ENCODE results near the gene NRTN. TPM values are rescaled to one million over a fixed set of nuclear protein-coding genes. Genes with fewer than 3 reads are reported as not detected.

The NRTN gene
- total RNA-seq, 1 experiment from 2014 or later = 4.8 TPM

- in situ Hi-C loops (cut with HindIII; ENCODE audit: low pct_unique_long_range_greater_than_20kb, low sequenced_read_pairs) = no loop called here
- peak; percentile 63 for DNase-seq (ENCODE audit: low read depth, low spot score)
Observed at GRCh38 chr19:5805462-5806132, 730 bp downstream of the NRTN start.

DNA sequence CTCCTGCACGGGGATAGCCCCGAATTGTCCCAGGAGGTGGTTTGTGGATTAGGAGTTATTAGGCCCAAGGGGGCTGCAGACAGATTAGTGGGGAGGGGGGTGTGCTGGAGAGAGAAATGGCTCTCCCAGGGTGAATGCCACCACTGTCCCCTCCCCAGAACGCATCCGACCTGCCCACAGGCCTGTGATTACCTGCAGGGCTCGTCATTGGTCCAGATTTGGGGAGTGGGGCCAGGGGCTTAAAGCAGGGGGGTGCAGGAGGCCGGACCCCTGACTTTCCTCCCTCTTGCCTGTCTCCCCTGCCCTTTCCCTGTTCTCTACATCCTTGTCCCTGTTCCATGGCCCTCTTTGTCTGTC is 1.2 kb downstream of the NRTN start:
- no peak for DNase-seq (ENCODE audit: low read depth, low spot score)
- in situ Hi-C loops (cut with HindIII; ENCODE audit: low pct_unique_long_range_greater_than_20kb, low sequenced_read_pairs) = no loop called here

GRCh38 chr19:5806905-5807304 is 2.0 kb downstream of the NRTN start:
- in situ Hi-C loops (cut with HindIII; ENCODE audit: low pct_unique_long_range_greater_than_20kb, low sequenced_read_pairs) = no loop called here
- DNase-seq (ENCODE audit: low read depth, low spot score) = no peak

- no peak for DNase-seq (ENCODE audit: low read depth, low spot score)
- in situ Hi-C loops (cut with HindIII; ENCODE audit: low pct_unique_long_range_greater_than_20kb, low sequenced_read_pairs) = no loop called here
Observed at GRCh38 chr19:5808120-5808816, 3.4 kb downstream of the NRTN start.

GRCh38 chr19:5809053-5809452 is 4.2 kb downstream of the NRTN start:
- no peak for DNase-seq (ENCODE audit: low read depth, low spot score)
- in situ Hi-C loops (cut with HindIII; ENCODE audit: low pct_unique_long_range_greater_than_20kb, low sequenced_read_pairs) = no loop called here

DNA sequence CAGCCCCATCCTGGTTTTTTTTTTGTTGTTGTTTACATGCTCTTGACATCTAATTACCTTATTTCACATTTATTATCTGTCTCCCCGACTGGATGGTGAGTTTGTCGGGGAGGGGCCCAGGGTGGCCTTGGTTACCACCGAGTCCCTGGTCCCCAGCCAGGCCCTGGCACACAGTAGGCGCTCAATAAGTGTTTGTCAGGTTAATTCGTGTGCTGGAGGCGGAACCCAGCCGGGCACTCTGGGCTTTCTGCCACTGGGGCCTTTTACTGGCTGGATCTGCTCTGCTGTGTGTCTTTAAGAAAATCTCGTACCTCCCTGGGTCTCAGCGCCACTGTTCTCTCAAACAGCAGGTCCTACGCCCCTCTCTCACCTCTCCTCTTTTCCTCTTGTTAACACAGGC is 4.6 kb downstream of the NRTN start:
- in situ Hi-C loops (cut with HindIII; ENCODE audit: low pct_unique_long_range_greater_than_20kb, low sequenced_read_pairs) = no loop called here
- no peak for DNase-seq (ENCODE audit: low read depth, low spot score)

DNA sequence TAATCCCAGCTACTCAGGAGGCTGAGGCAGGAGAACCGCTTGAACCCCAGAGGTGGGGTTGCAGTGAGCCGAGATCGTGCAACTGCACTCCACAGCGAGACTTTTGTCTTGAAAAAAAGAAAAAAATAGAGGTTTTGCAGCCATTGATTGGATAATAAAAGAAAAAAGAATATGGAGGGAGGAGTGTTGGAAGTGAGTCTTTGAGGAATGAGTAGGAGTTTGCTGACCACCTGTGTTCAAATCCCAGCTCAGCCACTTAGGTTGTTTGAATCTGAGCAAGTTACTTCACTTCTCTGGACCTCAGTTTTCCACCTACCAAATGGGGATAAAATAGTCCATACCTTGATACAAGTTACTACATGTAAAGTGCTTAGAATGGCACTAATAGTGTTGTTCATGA is 6.2 kb downstream of the NRTN start:
- DNase-seq (ENCODE audit: low read depth, low spot score) = no peak
- in situ Hi-C loops (cut with HindIII; ENCODE audit: low pct_unique_long_range_greater_than_20kb, low sequenced_read_pairs) = no loop called here

- in situ Hi-C loops (cut with HindIII; ENCODE audit: low pct_unique_long_range_greater_than_20kb, low sequenced_read_pairs) = no loop called here
- no peak for DNase-seq (ENCODE audit: low read depth, low spot score)
Observed at GRCh38 chr19:5814123-5814851, 9.4 kb downstream of the NRTN start.

GRCh38 chr19:5814852-5815246 is 10.0 kb downstream of the NRTN start:
- no peak for DNase-seq (ENCODE audit: low read depth, low spot score)

DNA sequence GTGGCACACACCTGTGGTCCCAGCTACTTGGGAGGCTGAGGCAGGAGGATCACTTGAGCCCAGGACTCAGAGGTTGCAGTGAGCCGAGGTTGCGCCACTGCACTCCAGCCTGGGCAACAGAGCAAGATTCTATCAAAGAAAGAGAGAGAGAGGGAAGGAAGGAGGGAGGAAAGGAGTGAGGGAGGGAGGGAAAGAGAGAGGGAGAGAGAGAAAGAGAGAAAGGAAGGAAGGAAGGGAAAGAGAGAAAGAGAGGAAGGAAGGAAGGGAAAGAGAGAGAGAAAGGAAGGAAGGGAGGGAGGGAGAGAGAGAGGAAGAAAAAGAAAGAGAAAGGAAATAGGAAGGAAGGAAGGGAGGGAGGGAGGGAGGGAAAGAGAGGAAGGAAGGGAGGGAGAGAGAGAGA is 12.4 kb downstream of the NRTN start:
- in situ Hi-C loops (cut with HindIII; ENCODE audit: low pct_unique_long_range_greater_than_20kb, low sequenced_read_pairs) = no loop called here
- no peak for DNase-seq (ENCODE audit: low read depth, low spot score)

More at GRCh38 chr19:5814852-5815246, 10.0 kb downstream of the NRTN start:
- in situ Hi-C loops (cut with HindIII; ENCODE audit: low pct_unique_long_range_greater_than_20kb, low sequenced_read_pairs) = no loop called here

GRCh38 chr19:5818594-5818993 is 13.7 kb downstream of the NRTN start:
- in situ Hi-C loops (cut with HindIII; ENCODE audit: low pct_unique_long_range_greater_than_20kb, low sequenced_read_pairs) = no loop called here
- DNase-seq (ENCODE audit: low read depth, low spot score) = no peak

GRCh38 chr19:5820785-5821184 is 15.9 kb downstream of the NRTN start:
- DNase-seq (ENCODE audit: low read depth, low spot score) = no peak
- in situ Hi-C loops (cut with HindIII; ENCODE audit: low pct_unique_long_range_greater_than_20kb, low sequenced_read_pairs) = no loop called here

DNA sequence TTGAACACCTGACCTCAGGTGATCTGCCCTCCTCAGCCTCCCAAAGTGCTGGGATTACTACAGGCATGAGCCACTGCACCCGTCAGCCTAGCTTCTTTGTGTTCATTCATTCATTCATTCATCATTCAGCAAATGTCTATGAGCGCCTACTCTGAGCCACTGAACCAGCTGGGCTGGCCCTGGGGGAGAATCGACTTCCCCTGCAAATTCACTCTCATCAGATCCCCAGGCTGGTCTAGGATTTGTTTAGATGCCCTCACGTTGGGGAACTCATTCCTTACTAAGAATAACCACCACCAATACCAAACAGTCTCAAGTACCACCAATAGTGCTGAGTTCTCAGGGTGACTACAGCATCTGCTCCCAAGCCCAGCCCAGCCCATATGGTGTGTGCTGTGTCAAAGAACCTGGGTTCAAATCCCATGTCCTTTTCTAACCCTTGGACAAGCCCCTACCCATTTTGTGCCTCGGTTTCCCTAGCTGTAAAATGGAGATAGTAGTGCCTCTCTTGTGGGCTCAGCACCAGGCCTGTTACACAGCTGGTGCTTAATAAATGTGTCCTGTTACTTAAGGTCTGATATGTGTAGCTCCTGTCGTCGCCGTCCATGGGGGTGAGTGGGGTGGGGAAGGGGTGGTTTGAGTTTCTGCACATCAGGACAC is 16.8 kb downstream of the NRTN start:
- in situ Hi-C loops (cut with HindIII; ENCODE audit: low pct_unique_long_range_greater_than_20kb, low sequenced_read_pairs) = no loop called here
- no peak for DNase-seq (ENCODE audit: low read depth, low spot score)

DNA sequence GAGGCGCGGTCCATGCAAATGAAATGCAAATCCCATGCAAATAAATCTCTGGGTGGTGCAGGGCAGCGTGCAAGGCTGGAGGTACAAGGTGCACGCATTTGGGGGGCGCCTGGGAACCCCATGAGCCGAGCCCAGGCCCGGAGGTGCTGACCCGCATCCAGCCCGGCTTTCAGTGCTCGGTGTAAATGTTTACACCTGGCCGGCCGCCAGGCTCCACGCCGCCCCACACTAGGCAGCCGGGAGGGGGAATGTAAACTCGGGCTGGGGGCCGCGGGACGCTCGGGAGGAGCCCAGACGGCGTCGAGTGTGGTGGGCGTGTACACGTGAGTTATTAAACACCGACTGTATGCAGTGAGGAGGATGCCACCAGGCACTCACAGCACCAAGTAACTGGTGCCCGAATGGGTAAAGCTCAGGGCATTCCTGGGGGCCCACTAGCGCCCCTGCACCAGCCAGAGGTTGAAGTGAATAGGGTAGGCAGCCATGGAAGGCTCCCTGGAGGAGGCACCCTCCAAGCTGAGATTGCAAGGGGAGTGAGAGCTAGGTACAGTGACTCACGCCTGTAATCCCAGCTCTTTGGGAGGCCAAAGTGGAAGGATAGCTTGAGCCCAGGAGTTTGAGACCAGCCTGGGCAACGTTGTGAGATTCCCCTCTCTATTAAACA is 17.4 kb downstream of the NRTN start:
- in situ Hi-C loops (cut with HindIII; ENCODE audit: low pct_unique_long_range_greater_than_20kb, low sequenced_read_pairs) = no loop called here

DNA sequence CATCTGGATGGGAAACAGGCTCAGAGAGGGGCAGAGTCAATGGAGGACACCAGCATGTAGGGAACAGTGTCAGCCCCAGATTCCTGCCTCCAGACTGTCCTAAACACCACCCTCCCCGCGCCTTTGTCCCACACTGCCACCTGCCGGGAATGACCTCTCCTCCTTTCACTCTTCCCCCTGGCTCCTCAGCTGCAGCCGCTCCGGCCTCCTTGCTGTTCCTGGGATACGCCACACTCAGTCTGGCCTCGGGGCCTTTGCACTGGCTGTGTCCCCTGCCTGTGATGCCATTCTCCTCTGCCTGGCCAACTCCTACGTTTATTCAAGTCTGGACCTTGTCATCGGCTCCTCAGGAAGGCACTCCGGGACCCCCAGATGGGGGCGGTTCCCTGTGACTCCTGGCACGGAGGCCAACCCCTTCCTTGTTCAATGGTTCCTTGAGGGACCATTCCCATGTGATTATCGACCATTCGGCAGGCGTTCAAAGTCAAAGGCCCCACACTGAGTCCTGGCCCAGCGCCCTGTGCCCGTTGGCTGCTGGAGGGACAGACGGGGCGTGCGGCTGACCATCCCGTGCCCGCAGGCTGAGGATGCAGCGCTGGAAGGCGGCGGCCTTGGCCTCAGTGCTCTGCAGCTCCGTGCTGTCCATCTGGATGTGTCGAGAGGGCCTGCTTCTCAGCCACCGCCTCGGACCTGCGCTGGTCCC is 18.9 kb downstream of the NRTN start:
- in situ Hi-C loops (cut with HindIII; ENCODE audit: low pct_unique_long_range_greater_than_20kb, low sequenced_read_pairs) = no loop called here
- DNase-seq (ENCODE audit: low read depth, low spot score) = peak; percentile 49

More for the DNA sequence above, 17.4 kb downstream of the NRTN start:
- DNase-seq (ENCODE audit: low read depth, low spot score) = no peak

DNA sequence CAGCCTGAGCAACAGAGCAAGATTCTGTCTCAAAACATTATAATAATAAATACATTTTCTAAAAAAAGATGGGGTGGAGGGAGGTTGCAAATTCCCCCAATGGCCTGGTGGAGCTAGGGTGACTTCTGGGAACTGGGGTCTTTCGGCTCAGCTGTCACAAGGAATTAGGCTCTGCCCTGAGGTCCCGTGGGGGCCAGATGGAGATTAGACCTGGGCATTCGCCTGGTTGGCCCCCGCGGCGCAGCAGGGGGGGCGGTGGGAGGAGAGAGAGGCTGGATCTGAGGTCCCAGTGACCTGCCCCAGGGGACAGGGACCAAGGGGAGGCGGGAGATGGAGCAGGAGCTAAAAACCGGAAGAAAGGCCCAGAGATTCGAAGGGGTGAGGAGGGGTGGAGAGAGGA is 19.9 kb downstream of the NRTN start:
- DNase-seq (ENCODE audit: low read depth, low spot score) = no peak
- in situ Hi-C loops (cut with HindIII; ENCODE audit: low pct_unique_long_range_greater_than_20kb, low sequenced_read_pairs) = no loop called here

GRCh38 chr19:5825178-5825577 is 20.3 kb downstream of the NRTN start:
- in situ Hi-C loops (cut with HindIII; ENCODE audit: low pct_unique_long_range_greater_than_20kb, low sequenced_read_pairs) = no loop called here
- DNase-seq (ENCODE audit: low read depth, low spot score) = peak; percentile 76
